ENCODE measurements around the gene SCNN1A.
"Not testable (repeated sequence)": the region's sequence is repeated elsewhere in the genome, so short reads cannot be mapped to it uniquely, and the experiment has no call there.

The SCNN1A gene

DNA sequence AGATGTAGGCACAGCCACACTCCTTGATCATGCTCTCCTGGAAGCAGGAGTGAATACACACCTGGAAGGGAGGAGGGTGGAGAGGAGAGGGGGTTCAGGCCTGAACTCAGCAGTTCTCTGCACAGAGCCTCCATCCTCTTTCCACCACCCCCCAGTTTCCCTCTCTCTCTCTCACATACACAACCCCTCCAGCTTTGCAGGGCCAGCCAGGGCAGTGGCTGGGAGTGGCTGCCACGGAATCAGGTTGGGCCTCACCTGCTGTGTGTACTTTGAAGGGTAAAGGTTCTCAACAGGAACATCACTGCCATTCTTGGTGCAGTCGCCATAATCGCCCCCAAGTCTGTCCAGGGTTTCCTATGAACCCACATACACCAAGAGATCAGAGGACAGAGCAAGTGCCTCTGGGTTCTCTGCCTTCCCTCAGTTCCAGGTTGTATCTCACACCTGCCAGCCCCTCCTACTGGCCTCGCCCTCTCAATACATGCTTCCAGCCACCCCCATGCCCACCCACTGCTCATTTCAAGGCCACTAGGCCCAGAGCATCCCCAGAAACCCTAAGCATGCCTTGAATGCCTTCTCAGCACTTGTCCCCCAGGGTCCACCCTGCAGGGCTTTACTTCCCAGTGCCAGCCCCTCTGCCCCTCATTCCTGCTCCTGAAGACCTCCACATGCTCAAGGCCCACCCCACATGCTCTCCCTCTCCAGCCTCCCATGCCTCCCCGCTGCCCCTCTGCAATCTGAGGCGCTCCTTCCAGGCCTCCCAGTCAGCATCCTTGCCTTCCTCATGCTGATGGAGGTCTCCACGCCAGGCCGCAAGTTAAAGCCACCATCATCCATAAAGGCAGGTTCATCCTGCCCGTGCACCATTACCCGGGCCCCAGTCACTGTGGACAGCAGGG is 20.6 kb downstream of the SCNN1A start:
- DNase-seq, result no peak
- in situ Hi-C loops (cut with MboI; ENCODE audit: low pct_unique_long_range_greater_than_20kb, low sequenced_read_pairs), result no loop called here

DNA sequence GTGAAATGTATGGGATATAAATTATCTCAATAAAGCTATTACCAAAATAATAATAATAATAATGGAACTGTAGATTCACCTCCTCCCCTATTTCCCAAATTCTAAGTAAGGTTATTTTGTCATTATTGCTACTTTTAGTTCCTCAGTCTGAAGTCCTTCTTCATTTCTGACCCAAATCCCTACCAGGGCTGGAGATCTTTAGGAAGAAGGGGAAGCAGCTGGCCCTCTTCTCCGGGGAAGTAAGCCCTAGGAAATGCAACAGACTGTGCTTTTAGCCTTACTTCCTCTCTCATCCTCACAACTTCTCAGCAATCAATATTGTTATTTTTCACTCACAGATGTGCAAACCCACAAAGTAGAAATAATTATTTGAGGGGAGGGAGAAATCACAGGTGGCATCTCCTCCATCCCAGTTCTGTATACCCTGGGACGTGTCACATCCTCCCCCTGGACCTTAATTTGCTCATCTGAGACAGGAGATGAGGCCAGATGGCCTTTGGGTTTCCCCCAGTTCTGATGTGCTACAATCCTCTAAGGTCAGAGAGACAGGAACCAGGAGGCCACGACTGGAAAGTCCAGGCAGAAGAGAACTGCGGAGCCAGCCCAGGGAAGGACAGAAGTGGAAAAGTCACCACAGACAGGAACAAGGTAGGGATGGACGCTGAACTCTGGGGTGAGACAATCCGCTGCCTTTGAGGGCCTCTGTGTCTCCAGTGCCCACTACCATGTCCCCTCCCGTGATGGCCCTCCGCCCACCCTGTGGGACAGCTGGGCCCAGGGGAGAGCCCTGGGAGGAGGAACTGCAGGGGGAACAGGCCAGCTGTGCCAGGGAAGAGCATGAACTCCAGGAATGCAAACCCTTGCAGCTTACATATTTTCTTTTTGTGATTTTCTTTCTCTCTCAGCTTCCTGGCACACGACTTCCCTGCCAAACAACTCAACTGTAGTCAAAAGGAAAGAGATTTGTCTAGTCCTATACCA is 22.9 kb downstream of the SCNN1A start:
- in situ Hi-C loops (cut with MboI; ENCODE audit: low pct_unique_long_range_greater_than_20kb, low sequenced_read_pairs), result no loop called here
- peak; percentile 45 for DNase-seq

DNA sequence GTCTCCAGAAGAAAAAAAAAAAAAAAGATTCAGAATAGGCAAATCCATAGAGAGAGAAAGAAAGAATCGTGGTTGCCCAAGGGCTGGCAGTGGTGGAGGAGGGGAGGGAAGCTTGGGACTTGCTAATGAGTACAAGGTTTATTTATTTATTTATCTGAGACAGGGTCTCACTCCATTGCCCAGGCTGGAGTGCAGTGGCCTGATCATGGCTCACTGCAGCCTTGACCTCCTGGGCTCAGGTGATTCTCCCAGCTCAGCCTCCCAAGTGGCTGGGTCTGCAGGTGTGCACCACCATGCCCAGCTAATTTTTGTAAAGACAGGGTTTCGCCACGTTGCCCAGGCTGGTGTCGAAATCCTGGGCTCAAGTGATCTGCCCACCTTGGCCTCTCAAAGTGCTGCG is 23.7 kb downstream of the SCNN1A start:
- no peak for DNase-seq
- in situ Hi-C loops (cut with MboI; ENCODE audit: low pct_unique_long_range_greater_than_20kb, low sequenced_read_pairs), result no loop called here

DNA sequence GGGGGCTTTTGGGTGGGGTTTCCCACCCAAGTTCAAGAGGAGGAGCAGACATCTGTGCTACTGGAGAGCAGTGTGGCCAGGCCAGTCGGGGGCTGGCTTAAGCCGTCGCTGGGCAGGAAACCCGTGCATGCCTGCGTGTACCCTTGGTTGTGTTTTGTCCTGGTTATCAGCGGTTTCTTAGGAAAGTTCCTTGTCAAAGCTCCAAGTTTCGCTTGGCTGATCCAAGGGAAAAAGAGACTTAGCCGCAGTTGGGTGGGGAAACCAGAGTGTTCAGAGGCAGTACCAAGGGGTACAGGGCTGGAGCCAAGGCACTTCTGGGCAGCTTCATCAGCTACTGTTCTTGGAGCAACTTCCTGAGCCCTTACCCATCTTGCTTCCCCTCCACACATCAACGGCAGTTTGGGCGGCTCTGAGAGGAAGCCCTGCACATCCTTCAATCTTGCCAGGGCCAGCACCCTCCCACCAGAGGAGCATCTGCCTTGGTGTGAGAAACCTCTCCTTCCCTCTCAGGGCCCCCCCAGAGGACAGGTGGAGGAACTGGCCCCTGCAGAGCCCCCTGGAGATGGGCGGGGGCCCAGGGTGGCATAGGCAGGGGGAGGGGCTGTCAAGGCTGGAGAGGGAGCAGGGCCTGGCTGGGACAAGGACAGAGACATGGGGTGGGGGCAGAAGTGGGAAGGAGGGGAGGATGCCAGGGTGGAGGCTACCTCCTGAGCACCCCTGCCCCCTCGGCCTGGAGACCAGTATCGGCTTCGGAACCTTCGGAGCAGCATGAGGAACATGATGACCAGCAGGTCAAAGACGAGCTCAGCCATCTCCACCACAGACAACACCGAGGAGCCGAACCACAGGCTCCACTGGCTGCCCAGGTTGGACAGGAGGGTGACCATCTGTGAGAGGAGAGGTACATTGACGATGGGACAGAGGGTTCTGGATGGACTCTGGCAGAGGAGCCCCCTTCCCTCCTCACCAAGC is 27.7 kb downstream of the SCNN1A start:
- peak; percentile 72 for DNase-seq

DNA sequence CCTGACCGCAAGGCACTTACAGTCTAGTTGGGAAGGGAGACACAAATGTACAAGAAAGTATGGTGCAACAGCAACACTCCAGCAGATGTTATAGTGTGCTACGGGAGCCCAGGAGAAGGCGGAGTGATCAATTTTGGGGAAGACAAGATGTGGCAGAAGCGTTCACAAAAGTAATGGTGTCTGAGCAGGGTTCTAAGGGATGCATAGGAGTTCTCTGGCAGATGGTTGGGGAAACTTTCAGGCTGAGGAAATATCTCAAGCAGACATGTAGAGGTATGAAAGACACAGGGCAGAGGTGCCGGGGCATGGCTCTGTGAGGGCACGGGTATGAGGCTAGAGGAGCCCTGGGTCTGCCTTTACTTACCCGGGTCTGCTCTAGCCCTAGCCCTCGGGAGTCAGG is 28.4 kb downstream of the SCNN1A start:
- in situ Hi-C loops (cut with MboI; ENCODE audit: low pct_unique_long_range_greater_than_20kb, low sequenced_read_pairs), result no loop called here
- DNase-seq, result no peak

More for the DNA sequence above, 27.7 kb downstream of the SCNN1A start:
- in situ Hi-C loops (cut with MboI; ENCODE audit: low pct_unique_long_range_greater_than_20kb, low sequenced_read_pairs), result no loop called here

DNA sequence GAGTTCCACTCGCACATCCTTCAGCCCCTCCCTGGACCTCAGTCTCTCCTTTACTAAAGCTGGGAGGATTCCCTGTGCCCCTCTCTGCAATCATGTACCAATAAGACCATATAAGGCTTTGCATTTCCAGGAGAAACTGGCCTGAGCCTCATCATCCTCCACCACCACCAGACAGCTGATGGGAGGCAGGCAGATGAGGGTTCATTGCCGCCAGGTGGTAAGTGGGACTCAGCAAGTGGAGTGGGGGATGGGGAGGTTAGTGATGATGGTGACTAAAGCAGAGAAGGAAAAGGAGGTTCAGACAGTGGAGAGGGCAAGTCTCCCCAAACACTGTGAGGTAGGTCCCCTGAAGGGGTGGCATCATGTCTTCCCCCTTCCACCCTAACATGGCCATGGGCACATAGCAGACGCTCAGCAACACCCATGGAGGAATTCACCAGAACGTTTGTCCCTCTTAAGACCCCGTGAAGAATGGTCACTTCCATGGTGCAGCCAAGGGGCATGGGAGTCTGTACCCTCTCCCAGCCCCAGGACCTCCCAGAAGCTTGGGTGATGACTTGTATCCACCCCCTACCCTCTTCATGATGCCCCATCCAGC is 29.0 kb downstream of the SCNN1A start:
- no peak for DNase-seq
- in situ Hi-C loops (cut with MboI; ENCODE audit: low pct_unique_long_range_greater_than_20kb, low sequenced_read_pairs), result no loop called here

DNA sequence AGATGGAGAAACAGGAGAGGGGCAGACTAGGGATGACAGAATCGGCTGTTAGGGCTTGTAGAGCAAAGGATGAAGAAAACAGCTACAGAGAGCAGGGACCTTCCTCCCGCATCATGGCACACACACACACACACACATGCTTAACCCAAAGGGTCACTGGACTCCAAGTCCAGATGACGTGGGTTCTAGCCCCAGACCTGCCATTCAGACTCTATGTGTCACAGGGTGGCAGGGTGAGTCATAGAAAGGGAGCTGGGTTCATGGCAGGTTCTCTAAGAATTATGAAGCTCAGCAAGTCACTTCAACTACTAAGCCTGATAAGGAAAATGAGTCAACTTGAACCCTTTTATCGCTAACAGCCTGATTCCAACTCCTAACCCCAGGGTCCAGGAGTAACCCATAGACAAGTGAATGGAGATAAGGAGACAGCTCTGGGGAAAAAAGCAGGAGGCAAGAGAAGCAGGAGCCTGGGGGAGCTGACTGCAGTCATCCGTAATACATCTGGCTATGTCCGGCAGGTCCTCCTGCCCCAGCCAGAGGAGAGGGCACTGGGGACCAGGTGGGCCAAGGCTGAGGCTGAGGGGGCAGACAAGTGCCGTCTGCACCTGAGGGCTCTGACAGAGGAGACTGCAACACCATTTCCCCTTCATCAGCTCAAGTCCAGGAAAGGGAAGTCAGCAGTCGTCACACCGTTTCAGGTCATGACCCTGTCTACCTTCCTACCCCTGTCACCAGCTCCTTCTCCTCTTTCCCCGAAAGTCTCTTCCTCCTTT is 29.9 kb downstream of the SCNN1A start:
- in situ Hi-C loops (cut with MboI; ENCODE audit: low pct_unique_long_range_greater_than_20kb, low sequenced_read_pairs), result no loop called here
- DNase-seq, result peak; percentile 58

DNA sequence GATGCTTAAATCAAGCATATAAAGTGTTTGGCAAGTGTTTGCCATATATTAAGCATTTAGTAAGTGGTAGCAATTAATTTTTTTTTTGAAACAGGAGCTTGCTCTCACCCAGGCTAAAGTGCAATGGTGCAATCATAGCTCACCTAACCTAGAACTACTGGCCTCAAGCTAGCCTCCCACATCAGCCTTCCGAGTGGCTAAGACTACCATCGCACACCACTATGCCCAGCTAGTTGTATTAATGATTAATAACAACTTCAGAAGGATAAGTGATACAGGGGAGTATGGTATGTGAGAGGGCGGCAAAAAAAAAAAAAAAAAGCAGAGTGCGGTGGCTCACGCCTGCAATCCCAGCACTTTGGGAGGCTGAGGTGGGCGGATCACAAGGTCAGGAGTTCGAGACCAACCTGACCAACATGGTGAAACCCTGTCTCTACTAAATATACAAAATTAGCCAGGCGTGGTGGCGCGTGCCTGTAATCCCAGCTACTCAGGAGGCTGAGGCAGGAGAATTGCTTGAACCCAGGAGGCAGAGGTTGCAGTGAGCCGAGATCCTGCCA is 31.2 kb downstream of the SCNN1A start:
- DNase-seq; in situ Hi-C loops (cut with MboI; ENCODE audit: low pct_unique_long_range_greater_than_20kb, low sequenced_read_pairs): not testable (repeated sequence)

DNA sequence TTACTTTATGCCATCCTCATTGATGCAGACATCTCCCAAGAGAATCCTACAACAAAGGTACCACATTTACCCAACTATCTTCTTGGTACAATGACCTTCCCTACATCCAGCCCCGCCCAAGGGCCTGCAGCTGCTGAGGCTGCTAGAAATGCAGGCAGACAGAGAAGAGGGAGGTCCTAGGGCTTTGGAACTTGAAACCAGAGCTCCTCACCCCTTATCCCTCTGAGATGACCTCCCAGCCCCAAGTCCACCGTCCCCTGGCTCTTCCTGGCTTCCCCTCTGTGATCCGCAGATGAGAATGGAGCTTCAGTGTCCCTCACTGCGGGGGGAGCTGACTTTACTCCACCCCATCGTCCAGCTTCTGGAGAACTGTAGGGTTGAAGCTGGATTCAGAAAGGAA is 31.8 kb downstream of the SCNN1A start:
- no peak for DNase-seq
- in situ Hi-C loops (cut with MboI; ENCODE audit: low pct_unique_long_range_greater_than_20kb, low sequenced_read_pairs), result no loop called here

DNA sequence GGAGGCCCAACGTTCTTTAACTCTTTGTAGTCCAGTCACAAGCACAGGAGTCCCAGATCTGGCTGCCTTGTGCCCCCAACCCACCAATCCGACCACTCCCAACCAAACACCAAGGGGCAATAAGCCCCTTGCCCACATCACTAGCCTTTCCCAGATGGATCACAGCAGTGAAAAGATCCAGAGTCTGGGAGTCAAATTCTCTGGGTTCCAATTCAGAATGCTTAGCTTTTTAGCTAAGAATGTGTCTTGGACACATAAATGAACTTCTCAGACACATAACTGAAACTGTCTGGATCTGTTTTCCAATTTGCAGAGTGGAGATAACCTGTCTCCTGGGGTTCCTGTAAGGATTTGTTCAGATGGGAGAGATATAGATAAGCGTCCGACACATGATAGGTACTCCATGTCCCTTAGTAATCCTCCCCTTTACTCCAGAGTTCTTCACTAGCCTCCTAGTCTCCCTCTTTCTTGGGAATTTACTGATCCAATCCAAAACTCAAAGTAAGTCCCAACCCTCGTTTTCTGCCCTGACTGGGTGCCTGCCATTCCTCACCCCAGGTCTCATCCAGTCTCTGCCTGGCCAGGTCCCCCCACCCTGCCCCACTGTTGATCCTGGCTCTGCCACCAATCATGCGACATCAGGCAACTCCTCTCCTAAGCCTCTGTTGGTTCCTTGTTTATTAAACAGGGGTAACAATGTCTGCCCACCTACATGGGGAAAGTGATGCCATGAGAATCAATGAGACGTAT is 33.0 kb downstream of the SCNN1A start:
- DNase-seq, result no peak
- in situ Hi-C loops (cut with MboI; ENCODE audit: low pct_unique_long_range_greater_than_20kb, low sequenced_read_pairs), result no loop called here

DNA sequence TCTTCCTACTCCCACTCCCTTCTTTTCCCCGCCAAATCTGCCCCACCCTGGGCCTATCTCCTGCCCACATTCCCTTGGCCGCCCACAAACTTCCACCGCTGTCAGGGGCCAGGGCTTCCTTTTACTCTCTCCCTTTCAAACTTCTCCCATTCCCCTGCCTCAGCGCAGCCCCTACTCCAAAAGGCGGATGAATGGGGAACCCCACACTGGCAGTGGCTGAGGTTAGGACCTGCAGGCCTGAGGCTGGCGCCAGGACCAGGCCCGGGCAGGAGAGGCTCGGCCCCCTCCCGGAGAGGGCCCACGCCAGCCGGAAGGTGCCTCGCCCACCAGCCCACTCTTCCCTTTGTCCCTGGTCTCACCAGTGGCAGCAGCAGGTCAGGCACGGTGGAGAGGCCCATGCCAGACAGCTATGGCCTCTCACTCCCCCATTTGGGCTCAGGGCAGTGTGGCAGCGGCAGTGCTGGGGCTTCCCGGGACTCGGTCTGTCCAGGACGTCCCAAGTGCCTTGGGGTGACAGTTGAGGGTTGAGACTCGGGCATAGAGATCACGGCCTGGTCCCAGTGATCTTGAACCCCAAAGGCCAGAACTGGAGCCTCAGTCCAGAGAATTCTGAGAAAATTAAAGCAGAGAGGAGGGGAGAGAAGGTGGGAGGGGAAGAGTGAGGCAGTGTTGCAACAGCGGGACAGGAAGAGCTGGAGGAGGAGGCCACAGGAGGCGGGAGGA is 33.8 kb downstream of the SCNN1A start, which contains the start of gene TNFRSF1A:
TNFRSF1A (minus strand) TSS at position 660 of the 723 bp plus-strand sequence; CDS start at position 398, 262 bp downstream.
- in situ Hi-C loops (cut with MboI; ENCODE audit: low pct_unique_long_range_greater_than_20kb, low sequenced_read_pairs), result no loop called here
- DNase-seq, result peak; percentile 90

DNA sequence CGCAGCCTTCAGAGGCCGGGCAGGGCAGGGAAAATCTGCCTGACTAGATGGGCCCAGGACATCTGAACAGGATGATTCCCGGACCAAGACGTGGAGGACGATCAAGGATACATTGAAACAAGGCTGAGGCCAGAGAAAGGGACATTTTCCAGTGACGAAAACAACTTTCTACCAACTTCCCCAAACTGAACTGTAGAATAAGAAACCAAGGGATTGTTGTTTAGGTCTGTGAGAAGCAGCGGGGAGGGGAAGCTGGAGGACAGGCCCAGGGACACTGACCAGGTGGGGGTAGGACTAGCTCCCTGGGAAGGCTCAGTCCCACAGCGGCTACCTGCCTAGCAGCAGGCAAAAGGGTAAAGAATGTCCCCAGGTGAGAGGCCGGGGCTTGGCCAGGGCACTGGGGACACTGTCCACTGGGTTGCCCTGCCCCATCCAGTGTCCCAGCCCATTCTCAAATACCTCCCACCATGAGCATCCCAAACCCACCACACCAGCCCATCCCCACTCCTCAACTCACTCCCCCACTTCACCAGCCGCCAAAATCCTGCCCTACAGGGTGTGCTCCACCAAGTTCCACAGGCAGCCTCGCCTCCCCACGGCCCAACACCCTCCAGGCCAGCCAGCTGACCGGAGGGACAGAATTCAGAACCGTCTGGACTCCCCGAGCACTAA is 34.5 kb downstream of the SCNN1A start:
- peak; percentile 59 for DNase-seq
- in situ Hi-C loops (cut with MboI; ENCODE audit: low pct_unique_long_range_greater_than_20kb, low sequenced_read_pairs), result no loop called here

DNA sequence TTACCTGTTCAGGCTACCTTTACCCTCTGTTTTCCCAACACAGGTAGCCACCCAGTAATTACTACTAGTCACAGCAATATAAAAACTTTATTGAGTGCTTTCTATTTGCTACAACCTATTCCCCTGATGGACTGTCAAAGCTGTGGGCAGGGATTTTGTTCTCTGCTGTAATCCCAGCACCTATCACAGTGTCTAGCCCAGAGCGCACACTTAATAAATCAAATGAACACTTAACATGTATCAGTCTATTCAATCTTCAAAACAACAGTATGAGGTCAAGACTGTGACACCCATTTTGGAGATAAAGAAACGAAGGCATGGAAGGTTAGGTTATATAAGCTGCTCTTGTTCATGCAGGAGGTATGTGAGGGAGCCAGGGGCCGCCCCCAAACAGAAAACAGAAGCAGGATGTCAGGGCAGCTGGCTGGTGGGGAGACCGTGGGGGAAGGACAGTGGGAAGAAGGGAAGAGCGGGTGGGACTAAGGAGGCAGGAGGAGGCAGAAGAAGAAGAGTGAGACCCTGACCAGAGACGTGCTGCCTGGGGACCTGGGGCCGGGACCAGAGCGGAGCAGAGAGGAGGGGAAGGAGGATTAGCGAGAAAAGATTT is 35.2 kb downstream of the SCNN1A start:
- peak; percentile 19 for DNase-seq
- in situ Hi-C loops (cut with MboI; ENCODE audit: low pct_unique_long_range_greater_than_20kb, low sequenced_read_pairs), result no loop called here

DNA sequence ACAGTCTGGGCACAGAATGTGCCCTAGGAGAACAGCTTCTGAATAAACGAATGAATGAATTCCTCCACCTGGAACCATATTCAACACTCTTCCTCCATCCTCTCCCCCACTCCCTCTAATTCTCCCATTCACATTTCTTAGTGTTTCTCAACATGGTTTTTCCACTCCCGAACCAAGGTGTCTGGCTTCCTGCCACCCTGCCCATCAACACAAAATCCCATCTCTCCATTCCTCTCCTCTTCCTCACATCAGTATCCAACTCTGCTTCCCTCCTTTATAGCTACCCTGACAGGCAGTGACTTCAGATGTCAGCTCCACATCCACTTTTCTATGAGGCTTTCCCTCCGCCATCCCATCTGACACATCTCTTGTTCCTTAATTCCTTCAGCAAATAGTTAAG is 36.4 kb downstream of the SCNN1A start:
- no peak for DNase-seq
- in situ Hi-C loops (cut with MboI; ENCODE audit: low pct_unique_long_range_greater_than_20kb, low sequenced_read_pairs), result no loop called here

DNA sequence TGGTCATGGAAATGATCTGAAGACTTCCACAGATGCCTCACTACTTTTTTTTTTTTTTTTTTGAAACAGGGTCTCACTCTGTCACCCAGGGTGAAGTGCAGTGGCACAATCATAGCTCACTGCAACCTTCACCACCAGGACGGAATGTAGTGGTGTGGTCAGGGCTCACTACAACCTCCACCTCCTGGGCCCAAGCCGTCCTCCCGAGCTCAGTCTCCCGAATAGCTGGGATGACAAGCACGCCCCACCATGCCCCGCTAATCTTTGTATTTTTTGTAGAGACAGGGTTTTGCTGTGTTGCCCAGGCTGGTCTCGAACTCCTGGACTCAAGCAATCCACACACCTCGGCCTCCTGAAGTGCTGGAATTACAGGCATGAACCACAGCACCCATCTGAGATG is 36.8 kb downstream of the SCNN1A start:
- DNase-seq; in situ Hi-C loops (cut with MboI; ENCODE audit: low pct_unique_long_range_greater_than_20kb, low sequenced_read_pairs): not testable (repeated sequence)

All from KBM-7 (cell line).